ENCODE results near the gene SCARB1. TPM values are rescaled to one million over a fixed set of nuclear protein-coding genes. Genes with fewer than 3 reads are reported as not detected.

The SCARB1 gene
- total and polyA plus RNA-seq, 2 of the 13 experiments (the other 11 are each of a cell fraction or from before 2014, with no cell fraction given) = 63.4 to 160 TPM

DNA sequence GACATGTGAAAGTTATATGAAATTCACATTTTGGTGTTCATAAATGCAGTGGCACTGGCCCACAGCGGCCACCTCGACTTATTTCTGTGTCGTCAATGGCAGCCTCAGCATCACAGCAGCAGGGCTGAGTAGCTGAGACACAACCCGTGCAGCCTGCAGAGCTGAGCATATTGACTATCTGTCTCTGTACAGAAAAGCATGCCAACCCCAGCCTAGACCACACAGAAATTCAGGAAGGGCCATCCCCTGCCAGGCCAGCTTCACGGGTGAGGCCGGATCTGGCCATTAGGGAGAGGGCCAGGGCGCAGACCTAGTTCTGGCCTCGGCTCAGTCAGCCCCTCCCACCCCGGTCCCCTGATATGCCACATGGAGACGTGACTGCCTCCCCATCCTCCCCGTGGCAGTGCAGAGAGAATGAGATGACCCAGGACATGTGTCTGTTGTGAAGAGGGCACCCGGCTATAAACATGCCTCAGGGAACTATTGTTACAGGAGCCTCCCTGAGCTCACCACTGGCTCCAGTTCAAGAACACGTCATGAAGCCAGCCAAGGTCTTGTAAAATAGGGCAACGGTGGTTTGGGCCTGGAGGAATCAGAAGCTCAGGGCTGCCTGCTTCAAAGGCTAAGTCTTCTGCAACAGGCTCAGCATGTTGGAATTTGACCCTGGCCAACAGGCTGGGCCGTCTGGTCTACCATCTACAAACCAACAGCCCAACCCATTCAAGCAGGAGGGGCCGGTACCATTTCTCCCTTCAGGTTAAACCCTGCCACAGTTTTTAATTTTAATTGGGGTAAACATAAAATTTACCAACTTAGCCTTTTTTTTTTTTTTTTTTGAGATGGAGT lies 25.5 kb downstream of the SCARB1 start (continued):
- TF ChIP-seq, protein P1, sequence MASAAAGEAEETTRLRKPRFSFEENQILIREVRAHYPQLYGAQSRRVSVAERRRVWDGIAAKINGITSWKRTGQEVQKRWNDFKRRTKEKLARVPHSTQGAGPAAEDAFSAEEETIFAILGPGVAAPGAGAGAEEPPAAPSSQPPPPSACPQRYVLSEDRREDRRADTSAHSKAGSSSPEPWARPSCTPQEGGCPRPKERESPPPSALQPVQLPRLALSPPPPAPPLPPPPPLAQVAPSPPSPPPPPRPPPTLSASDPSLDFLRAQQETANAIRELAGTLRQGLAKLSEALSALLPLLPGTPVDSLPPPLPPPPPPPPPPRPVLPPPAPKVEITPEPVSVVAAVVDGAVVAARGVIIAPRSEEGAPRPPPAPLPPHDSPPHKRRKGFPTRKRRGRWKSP (CRISPR knock-in tag; IDR thresholded peaks at IDR 0.05) = no peak
- TF ChIP-seq ARNT (IDR thresholded peaks at IDR 0.05) (no peak), RFX5 (IDR thresholded peaks at IDR 0.05; ENCODE audit: low read depth, low read length) (no peak), SOX5 (CRISPR knock-in tag; IDR thresholded peaks at IDR 0.05; ENCODE audit: borderline replicate concordance) (peak; percentile 98), EED (CRISPR knock-in tag; IDR thresholded peaks at IDR 0.05) (no peak), HNF4A (CRISPR knock-in tag; IDR thresholded peaks at IDR 0.05) (peak; percentile 91), ZNF780A (CRISPR knock-in tag; IDR thresholded peaks at IDR 0.05) (no peak), TOE1 (CRISPR knock-in tag; IDR thresholded peaks at IDR 0.05) (no peak), ZNF383 (CRISPR knock-in tag; IDR thresholded peaks at IDR 0.05; ENCODE audit: borderline replicate concordance) (no peak), KLF9 (CRISPR knock-in tag; IDR thresholded peaks at IDR 0.05; ENCODE audit: low read depth) (no peak), PHF20 (CRISPR knock-in tag; IDR thresholded peaks at IDR 0.05) (no peak), ZNF772 (CRISPR knock-in tag; IDR thresholded peaks at IDR 0.05) (no peak; the same call in 1 of the 2 replicates)
- TF ChIP-seq, protein P2, sequence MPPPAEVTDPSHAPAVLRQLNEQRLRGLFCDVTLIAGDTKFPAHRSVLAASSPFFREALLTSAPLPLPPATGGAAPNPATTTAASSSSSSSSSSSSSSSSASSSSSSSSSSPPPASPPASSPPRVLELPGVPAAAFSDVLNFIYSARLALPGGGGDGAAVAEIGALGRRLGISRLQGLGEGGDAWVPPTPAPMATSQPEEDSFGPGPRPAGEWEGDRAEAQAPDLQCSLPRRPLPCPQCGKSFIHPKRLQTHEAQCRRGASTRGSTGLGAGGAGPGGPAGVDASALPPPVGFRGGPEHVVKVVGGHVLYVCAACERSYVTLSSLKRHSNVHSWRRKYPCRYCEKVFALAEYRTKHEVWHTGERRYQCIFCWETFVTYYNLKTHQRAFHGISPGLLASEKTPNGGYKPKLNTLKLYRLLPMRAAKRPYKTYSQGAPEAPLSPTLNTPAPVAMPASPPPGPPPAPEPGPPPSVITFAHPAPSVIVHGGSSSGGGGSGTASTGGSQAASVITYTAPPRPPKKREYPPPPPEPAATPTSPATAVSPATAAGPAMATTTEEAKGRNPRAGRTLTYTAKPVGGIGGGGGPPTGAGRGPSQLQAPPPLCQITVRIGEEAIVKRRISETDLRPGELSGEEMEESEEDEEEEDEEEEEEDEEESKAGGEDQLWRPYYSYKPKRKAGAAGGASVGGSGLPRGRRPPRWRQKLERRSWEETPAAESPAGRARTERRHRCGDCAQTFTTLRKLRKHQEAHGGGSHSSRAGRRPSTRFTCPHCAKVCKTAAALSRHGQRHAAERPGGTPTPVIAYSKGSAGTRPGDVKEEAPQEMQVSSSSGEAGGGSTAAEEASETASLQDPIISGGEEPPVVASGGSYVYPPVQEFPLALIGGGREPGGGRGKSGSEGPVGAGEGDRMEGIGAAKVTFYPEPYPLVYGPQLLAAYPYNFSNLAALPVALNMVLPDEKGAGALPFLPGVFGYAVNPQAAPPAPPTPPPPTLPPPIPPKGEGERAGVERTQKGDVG (CRISPR knock-in tag; IDR thresholded peaks at IDR 0.05; ENCODE audit: borderline replicate concordance) = no peak; the same call in 1 of the 2 replicates
- TF ChIP-seq, protein P3, sequence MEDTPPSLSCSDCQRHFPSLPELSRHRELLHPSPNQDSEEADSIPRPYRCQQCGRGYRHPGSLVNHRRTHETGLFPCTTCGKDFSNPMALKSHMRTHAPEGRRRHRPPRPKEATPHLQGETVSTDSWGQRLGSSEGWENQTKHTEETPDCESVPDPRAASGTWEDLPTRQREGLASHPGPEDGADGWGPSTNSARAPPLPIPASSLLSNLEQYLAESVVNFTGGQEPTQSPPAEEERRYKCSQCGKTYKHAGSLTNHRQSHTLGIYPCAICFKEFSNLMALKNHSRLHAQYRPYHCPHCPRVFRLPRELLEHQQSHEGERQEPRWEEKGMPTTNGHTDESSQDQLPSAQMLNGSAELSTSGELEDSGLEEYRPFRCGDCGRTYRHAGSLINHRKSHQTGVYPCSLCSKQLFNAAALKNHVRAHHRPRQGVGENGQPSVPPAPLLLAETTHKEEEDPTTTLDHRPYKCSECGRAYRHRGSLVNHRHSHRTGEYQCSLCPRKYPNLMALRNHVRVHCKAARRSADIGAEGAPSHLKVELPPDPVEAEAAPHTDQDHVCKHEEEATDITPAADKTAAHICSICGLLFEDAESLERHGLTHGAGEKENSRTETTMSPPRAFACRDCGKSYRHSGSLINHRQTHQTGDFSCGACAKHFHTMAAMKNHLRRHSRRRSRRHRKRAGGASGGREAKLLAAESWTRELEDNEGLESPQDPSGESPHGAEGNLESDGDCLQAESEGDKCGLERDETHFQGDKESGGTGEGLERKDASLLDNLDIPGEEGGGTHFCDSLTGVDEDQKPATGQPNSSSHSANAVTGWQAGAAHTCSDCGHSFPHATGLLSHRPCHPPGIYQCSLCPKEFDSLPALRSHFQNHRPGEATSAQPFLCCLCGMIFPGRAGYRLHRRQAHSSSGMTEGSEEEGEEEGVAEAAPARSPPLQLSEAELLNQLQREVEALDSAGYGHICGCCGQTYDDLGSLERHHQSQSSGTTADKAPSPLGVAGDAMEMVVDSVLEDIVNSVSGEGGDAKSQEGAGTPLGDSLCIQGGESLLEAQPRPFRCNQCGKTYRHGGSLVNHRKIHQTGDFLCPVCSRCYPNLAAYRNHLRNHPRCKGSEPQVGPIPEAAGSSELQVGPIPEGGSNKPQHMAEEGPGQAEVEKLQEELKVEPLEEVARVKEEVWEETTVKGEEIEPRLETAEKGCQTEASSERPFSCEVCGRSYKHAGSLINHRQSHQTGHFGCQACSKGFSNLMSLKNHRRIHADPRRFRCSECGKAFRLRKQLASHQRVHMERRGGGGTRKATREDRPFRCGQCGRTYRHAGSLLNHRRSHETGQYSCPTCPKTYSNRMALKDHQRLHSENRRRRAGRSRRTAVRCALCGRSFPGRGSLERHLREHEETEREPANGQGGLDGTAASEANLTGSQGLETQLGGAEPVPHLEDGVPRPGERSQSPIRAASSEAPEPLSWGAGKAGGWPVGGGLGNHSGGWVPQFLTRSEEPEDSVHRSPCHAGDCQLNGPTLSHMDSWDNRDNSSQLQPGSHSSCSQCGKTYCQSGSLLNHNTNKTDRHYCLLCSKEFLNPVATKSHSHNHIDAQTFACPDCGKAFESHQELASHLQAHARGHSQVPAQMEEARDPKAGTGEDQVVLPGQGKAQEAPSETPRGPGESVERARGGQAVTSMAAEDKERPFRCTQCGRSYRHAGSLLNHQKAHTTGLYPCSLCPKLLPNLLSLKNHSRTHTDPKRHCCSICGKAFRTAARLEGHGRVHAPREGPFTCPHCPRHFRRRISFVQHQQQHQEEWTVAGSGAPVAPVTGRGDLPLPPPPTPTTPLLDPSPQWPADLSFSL (CRISPR knock-in tag; IDR thresholded peaks at IDR 0.05) = no peak
- TF ChIP-seq, protein P4, sequence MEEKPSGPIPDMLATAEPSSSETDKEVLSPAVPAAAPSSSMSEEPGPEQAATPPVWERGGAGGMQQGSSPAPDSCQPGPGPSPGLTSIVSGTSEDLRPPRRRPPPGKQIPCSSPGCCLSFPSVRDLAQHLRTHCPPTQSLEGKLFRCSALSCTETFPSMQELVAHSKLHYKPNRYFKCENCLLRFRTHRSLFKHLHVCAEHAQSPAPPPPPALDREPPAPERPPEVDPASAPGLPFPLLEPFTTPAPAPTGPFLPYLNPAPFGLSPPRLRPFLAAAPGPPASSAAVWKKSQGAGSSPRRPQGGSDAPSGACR (CRISPR knock-in tag; IDR thresholded peaks at IDR 0.05) = peak; percentile 87; the same call in 1 of the 2 replicates
- TF ChIP-seq, protein P5, sequence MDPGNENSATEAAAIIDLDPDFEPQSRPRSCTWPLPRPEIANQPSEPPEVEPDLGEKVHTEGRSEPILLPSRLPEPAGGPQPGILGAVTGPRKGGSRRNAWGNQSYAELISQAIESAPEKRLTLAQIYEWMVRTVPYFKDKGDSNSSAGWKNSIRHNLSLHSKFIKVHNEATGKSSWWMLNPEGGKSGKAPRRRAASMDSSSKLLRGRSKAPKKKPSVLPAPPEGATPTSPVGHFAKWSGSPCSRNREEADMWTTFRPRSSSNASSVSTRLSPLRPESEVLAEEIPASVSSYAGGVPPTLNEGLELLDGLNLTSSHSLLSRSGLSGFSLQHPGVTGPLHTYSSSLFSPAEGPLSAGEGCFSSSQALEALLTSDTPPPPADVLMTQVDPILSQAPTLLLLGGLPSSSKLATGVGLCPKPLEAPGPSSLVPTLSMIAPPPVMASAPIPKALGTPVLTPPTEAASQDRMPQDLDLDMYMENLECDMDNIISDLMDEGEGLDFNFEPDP (CRISPR knock-in tag; conservative IDR thresholded peaks at IDR 0.05) = no peak
